Neural progenitor cell (in vitro differentiated cells): ENCODE results near the gene MORN1. TPM values are rescaled to one million over a fixed set of nuclear protein-coding genes. Genes with fewer than 3 reads are reported as not detected.
A peak's percentile ranks its signal among the peaks of the same experiment; 100 is the strongest.

Source experiments
- DNase-seq: peaks from one replicate; pipeline ENCODE4 v3.0.0-alpha.2; 2016; ENCODE audit warnings: low spot score
- H2AFZ ChIP-seq: fragments of 200-600 bp; sonication (generic); replicated peaks from 2 replicates; pipeline ENCODE4 v1.6.1; 2016; ENCODE audit warnings: antibody characterized with exemption
- H3F3A ChIP-seq: fragments of 200-600 bp; sonication (generic); 2 replicates; pipeline ENCODE4 v1.6.1; 2016; ENCODE audit warnings: antibody characterized with exemption, low read depth
- H3K27ac ChIP-seq: fragments of 200-600 bp; sonication (generic); 2 replicates; pipeline ENCODE4 v1.5.1; 2016; ENCODE audit warnings: mild to moderate bottlenecking
- H3K27me3 ChIP-seq: fragments of 200-600 bp; sonication (generic); 2 replicates; pipeline ENCODE4 v1.6.1; 2016; ENCODE audit warnings: mild to moderate bottlenecking, moderate library complexity
- H3K36me3 ChIP-seq: fragments of 200-600 bp; sonication (generic); 2 replicates; pipeline ENCODE4 v1.5.1; 2016
- H3K4me1 ChIP-seq: fragments of 200-600 bp; sonication (generic); 2 replicates; pipeline ENCODE4 v1.6.1; 2016; ENCODE audit warnings: mixed run types
- H3K4me2 ChIP-seq: fragments of 200-600 bp; sonication (generic); 2 replicates; pipeline ENCODE4 v1.6.1; 2016
- H3K4me3 ChIP-seq: fragments of 200-600 bp; sonication (generic); 2 replicates; pipeline ENCODE4 v1.5.1; 2016
- H3K79me2 ChIP-seq: fragments of 200-600 bp; sonication (generic); 2 replicates; pipeline ENCODE4 v1.6.1; 2016; ENCODE audit warnings: low read depth
- H3K9ac ChIP-seq: fragments of 200-600 bp; sonication (generic); 2 replicates; pipeline ENCODE4 v1.6.1; 2016
- H3K9me3 ChIP-seq: fragments of 200-600 bp; sonication (generic); 2 replicates; pipeline ENCODE4 v1.5.1; 2016; ENCODE audit warnings: low read depth
- H4K20me1 ChIP-seq: fragments of 200-600 bp; sonication (generic); 2 replicates; pipeline ENCODE4 v1.6.1; 2016; ENCODE audit warnings: low read depth
- H3K27ac Mint-ChIP-seq: 3 replicates; pipeline ENCODE4 v1.8.0; 2021; ENCODE audit warnings: mixed read lengths
- H3K27me3 Mint-ChIP-seq: 2 replicates; pipeline ENCODE4 v1.8.0; 2022; ENCODE audit warnings: low read depth, mild to moderate bottlenecking, inconsistent platforms, moderate library complexity, mixed read lengths; ENCODE audit not compliant: insufficient read depth
- H3K36me3 Mint-ChIP-seq: 3 replicates; pipeline ENCODE4 v1.8.0; 2021; ENCODE audit warnings: mixed read lengths
- H3K4me1 Mint-ChIP-seq: 3 replicates; pipeline ENCODE4 v1.8.0; 2021; ENCODE audit warnings: mixed read lengths
- H3K4me3 Mint-ChIP-seq: 3 replicates; pipeline ENCODE4 v1.8.0; 2021; ENCODE audit warnings: mild to moderate bottlenecking, moderate library complexity, mixed read lengths
- H3K9me3 Mint-ChIP-seq: 3 replicates; pipeline ENCODE4 v1.8.0; 2020; ENCODE audit warnings: mixed read lengths
- CTCF ChIP-seq: fragments of 200-600 bp; sonication (generic); IDR thresholded peaks from 2 replicates; pipeline ENCODE4 v1.5.1; 2017; ENCODE audit warnings: antibody characterized with exemption, mild to moderate bottlenecking
- EZH2 ChIP-seq: fragments of 200-600 bp; sonication (generic); IDR thresholded peaks from 2 replicates; pipeline ENCODE4 v1.6.1; 2017; ENCODE audit warnings: antibody characterized with exemption, mild to moderate bottlenecking, moderate library complexity
- EZH2phosphoT487 ChIP-seq: fragments of 200-600 bp; sonication (generic); IDR thresholded peaks from 2 replicates; pipeline ENCODE4 v1.6.1; 2017; ENCODE audit warnings: antibody characterized with exemption
- total RNA-seq: library from RNA; depleted of rRNA; stranded (reverse); fragments of >200 nt; gene quantifications from 2 replicates; pipeline ENCODE4 v1.2.3, GENCODE V29; 2015; ENCODE audit warnings: low replicate concordance

Gene MORN1
- total RNA-seq, 1 donor from 2014 or later: 7.0 TPM

- TF ChIP-seq EZH2: no peak
- no peak for TF ChIP-seq CTCF
- TF ChIP-seq EZH2phosphoT487: no peak
- Histone ChIP-seq H3K79me2 (no peaks in the 10 kb centered on the region), H3K4me3 (no peak overlapping the region), H3K27ac (no peak overlapping the region), H3K4me1 (no peaks in the 10 kb centered on the region), H3K9me3 (no peaks in the 10 kb centered on the region), H2AFZ (no peak overlapping the region), H3K36me3 (no peaks in the 10 kb centered on the region), H3K9ac (no peak overlapping the region), H3K27me3 (no peaks in the 10 kb centered on the region), H3K4me2 (no peak overlapping the region), H4K20me1 (no peaks in the 10 kb centered on the region), H3F3A (no peaks in the 10 kb centered on the region)
- DNase-seq: no peak
- Mint-ChIP-seq H3K27me3 (peaks cover 8% of the 10 kb centered on the region), H3K36me3 (no peaks in the 10 kb centered on the region), H3K9me3 (no peaks in the 10 kb centered on the region), H3K4me3 (no peak overlapping the region), H3K27ac (peak overlapping the region; percentile 81), H3K4me1 (peaks cover 9% of the 10 kb centered on the region)
Observed at GRCh38 chr1:2340086-2340917, 51.1 kb downstream of the MORN1 start.

GRCh38 chr1:2339206-2340085 lies 51.9 kb downstream of the MORN1 start:
- Mint-ChIP-seq H3K4me3 (no peak overlapping the region), H3K27me3 (peaks cover 8% of the 10 kb centered on the region)
- no peaks in the 10 kb centered on the region for H3K36me3 ChIP-seq

GRCh38 chr1:2337501-2337900 lies 53.9 kb downstream of the MORN1 start:
- TF ChIP-seq EZH2phosphoT487: no peak
- TF ChIP-seq EZH2: no peak
- no peak for TF ChIP-seq CTCF
- no peaks in the 10 kb centered on the region for H3K4me1 ChIP-seq
- no peak overlapping the region for H3K4me3 Mint-ChIP-seq
- DNase-seq: no peak
- H3K36me3 Mint-ChIP-seq: no peaks in the 10 kb centered on the region
- no peak overlapping the region for H3K9ac ChIP-seq
- no peak overlapping the region for H3K27ac Mint-ChIP-seq
- no peaks in the 10 kb centered on the region for H3K36me3 ChIP-seq
- H3K79me2 ChIP-seq: no peaks in the 10 kb centered on the region
- peaks cover 13% of the 10 kb centered on the region for H3K4me1 Mint-ChIP-seq
- no peaks in the 10 kb centered on the region for H3F3A ChIP-seq
- no peak overlapping the region for H2AFZ ChIP-seq
- H4K20me1 ChIP-seq: no peaks in the 10 kb centered on the region
- no peaks in the 10 kb centered on the region for H3K9me3 Mint-ChIP-seq
- peaks cover 10% of the 10 kb centered on the region for H3K27me3 Mint-ChIP-seq
- H3K4me3 ChIP-seq: no peak overlapping the region
- H3K27me3 ChIP-seq: no peaks in the 10 kb centered on the region
- no peaks in the 10 kb centered on the region for H3K9me3 ChIP-seq
- no peak overlapping the region for H3K4me2 ChIP-seq
- no peak overlapping the region for H3K27ac ChIP-seq

More at GRCh38 chr1:2339206-2340085, 51.9 kb downstream of the MORN1 start:
- no peak for DNase-seq
- H3K4me1 Mint-ChIP-seq: peaks cover 13% of the 10 kb centered on the region
- Histone ChIP-seq H3K79me2 (no peaks in the 10 kb centered on the region), H3K27me3 (no peaks in the 10 kb centered on the region), H2AFZ (no peak overlapping the region), H3K27ac (no peak overlapping the region), H4K20me1 (no peaks in the 10 kb centered on the region), H3K4me2 (no peak overlapping the region), H3K9me3 (no peaks in the 10 kb centered on the region), H3F3A (no peaks in the 10 kb centered on the region), H3K4me3 (no peak overlapping the region), H3K9ac (no peak overlapping the region), H3K4me1 (no peaks in the 10 kb centered on the region)
- TF ChIP-seq CTCF (no peak), EZH2 (no peak), EZH2phosphoT487 (no peak)
- H3K36me3 Mint-ChIP-seq: no peaks in the 10 kb centered on the region
- no peak overlapping the region for H3K27ac Mint-ChIP-seq
- no peaks in the 10 kb centered on the region for H3K9me3 Mint-ChIP-seq
